GM12873 (cell line): ENCODE results near the gene THOC6.

Source experiments
- TF ChIP-seq, protein P1 (sequence below): IDR thresholded peaks from 2 replicates; pipeline ENCODE4 v1.5.1; 2012; ENCODE audit warnings: low read depth, mild to moderate bottlenecking, moderate library complexity, low read length, control low read depth; ENCODE audit not compliant: insufficient read depth; ENCODE audit errors: missing control alignments

The THOC6 gene

DNA sequence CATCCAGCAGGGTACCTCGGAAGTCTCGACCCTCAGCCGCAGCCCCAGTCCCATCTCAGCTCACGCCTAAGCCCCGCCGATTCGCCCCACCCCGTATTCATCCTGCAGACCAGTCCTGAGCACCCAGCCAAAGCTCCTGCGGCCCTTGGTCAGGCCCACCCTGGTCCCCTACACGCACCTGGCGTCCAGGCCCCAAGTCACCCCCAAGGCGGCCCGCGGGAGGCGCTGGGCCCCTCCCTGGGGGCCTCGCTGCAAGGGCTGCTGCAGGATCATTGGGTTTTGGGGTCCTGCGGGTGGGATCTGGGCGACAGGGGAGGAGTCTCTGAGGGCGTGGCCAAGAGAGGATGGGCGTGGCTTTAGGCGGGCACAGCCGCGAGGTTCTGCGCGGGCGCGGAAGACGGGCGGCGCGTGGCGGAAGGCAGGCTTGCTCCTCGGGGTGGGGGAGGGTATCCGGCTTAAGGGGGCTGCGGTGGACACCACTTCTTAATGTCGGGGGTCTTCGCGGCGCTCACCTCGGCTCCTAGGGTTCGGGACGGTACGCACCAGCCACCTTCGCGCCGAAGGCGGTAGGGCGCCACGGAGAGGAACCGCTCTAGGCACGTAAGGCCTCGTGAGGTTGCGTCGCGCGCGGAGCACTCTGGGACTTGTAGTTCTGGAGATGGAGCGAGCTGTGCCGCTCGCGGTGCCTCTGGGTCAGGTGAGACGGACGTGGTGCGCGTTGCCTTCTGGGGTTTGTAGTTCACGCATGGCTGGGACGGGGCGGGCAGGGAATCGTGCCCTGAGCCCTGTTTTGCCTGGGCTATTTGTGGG, at the start of gene THOC6, which contains the start of gene HCFC1R1:
TSS of gene THOC6 (plus strand) at position 367 of the 810 bp plus-strand sequence. CDS start at position 659, 292 bp downstream.
TSS of gene HCFC1R1 (minus strand) at position 274 of the 810 bp plus-strand sequence. CDS start at position 273, 1 bp downstream.
- TF ChIP-seq, protein P1, sequence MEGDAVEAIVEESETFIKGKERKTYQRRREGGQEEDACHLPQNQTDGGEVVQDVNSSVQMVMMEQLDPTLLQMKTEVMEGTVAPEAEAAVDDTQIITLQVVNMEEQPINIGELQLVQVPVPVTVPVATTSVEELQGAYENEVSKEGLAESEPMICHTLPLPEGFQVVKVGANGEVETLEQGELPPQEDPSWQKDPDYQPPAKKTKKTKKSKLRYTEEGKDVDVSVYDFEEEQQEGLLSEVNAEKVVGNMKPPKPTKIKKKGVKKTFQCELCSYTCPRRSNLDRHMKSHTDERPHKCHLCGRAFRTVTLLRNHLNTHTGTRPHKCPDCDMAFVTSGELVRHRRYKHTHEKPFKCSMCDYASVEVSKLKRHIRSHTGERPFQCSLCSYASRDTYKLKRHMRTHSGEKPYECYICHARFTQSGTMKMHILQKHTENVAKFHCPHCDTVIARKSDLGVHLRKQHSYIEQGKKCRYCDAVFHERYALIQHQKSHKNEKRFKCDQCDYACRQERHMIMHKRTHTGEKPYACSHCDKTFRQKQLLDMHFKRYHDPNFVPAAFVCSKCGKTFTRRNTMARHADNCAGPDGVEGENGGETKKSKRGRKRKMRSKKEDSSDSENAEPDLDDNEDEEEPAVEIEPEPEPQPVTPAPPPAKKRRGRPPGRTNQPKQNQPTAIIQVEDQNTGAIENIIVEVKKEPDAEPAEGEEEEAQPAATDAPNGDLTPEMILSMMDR = no peak

- TF ChIP-seq, protein P1 = no peak
These were observed 49.3 kb upstream of the THOC6 start for GRCh38 chr16:2974319-2975056.

- TF ChIP-seq, protein P1 = no peak
These were observed 48.6 kb upstream of the THOC6 start for GRCh38 chr16:2975161-2975795.

- TF ChIP-seq, protein P1 = no peak
These were observed 47.6 kb upstream of the THOC6 start for GRCh38 chr16:2976201-2976600.

DNA sequence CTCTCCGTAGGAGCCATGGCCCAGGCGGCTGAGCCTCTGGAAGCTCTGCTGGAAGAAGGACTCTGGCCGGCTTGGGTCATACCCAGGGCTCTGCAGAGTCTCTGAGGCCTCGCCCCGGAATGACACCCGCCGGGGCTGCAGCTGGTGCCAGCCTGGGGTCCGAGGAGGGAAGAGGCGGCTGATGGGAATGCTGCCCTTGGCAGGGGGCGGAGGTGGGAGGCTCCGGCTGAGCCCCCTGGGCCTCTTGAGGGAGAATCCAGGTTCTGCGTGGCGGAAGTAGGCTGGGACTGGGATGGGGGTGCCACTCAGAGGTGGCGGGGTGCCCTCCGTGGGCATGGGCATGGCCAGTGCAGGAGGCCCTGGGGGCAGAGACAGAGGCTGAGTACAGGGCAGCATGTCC, 47.2 kb upstream of the THOC6 start:
- TF ChIP-seq, protein P1 = no peak

DNA sequence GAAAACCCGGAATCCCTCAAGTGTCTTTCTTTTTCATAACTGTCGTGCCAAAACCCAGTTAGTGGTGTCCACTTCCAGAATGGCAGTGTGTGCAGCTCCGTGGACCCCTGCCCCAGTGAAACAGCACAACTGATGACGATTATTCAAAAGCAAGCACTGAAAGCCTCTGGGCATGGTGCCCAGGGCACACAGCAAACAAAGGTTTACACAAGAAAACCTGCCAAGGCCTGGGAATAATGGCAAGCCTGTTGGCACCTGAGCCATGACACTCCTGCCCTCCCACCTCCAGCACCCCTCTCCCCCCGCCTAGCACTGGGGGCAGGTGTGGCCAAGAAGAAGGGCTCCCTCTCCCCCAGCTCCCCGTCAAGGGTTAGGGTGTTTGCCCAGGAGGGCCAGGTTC, 46.4 kb upstream of the THOC6 start:
- TF ChIP-seq, protein P1 = no peak
